Effector CD4-positive, alpha-beta T cell (primary cell): Measurements from ENCODE around the gene RHCE.
"Not testable (repeated sequence)": the region's sequence is repeated elsewhere in the genome, so short reads cannot be mapped to it uniquely, and the experiment has no call there.

Experiments used
- DNase-seq: peaks from one replicate; pipeline ENCODE4 v3.0.0-alpha.2; 2020

RHCE gene

DNA sequence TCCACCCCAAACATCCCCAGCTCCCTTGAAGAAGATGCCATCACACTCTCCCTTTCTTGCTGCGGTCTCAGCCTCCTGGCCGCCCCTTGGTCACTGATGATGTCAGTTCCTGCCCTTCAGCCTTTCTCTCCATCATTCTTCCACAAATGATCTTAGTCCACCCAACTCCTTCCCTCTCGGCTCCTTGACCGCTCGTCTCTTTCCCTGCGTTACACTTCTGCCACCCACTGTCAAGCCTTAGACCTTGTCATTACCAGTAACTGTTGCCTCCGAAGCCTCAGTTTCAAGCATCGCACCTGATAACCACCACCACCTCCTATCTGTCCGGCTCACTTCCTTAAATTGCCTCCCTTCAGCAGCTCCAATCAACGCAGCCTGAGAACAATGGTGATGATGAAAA lies 23.1 kb downstream of the RHCE start:
- not testable (repeated sequence) for DNase-seq

DNA sequence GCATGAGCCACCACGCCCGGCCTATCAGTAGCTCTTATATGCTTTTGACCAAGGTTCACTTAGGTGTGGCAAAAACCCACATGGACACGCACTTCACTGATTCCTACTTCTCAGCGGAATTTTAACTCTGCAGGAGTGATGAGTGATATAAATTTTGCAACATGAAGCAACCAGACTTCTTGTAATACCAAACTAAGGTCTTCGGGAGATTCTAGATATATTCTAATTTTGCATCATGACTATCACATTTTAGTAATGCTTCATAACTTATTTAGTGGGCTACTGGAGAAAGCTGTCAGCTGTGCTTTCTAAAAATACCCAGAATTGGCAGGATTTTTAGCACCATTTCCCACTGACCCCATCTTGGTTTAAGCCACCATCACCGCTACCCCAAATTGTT lies 27.8 kb downstream of the RHCE start:
- no peak for DNase-seq

DNA sequence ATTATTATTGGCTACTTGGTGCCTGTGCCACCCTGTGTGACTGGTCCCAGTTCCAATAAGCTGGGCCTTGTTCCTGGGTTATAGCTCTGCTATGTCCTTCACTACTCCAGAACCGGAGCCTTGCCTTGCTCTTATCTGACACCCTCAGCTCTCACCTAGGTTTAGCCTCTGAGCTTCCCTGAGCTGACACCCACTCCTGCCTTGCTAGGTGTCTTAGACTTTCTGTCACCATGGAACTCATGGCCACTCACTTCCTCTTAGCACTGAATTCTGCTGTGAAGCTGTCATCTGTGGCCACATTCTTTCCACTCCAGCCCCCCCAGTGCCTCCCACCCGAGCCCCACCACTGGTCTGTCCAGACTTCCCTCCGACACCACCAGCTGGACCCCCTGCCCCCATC lies 30.9 kb downstream of the RHCE start:
- not testable (repeated sequence) for DNase-seq

DNA sequence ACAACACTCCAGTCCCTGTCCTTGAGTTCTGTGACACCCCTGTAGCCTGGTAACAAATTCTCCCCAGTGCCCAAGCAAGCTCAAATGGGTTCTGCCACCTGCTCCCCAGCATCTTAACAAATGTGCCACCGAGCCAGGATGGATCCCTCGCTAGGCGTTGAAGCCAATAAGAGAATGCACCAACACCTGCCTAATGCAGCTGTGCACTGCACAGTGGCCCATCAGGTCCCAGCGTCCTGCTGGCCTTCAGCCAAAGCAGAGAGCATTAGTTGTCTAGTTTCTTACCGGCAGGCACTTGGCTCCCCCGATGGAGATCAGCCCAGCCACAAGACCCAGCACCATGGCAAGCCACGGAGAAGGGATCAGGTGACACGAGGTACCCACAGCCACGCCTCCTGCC lies 31.9 kb downstream of the RHCE start:
- DNase-seq = not testable (repeated sequence)

DNA sequence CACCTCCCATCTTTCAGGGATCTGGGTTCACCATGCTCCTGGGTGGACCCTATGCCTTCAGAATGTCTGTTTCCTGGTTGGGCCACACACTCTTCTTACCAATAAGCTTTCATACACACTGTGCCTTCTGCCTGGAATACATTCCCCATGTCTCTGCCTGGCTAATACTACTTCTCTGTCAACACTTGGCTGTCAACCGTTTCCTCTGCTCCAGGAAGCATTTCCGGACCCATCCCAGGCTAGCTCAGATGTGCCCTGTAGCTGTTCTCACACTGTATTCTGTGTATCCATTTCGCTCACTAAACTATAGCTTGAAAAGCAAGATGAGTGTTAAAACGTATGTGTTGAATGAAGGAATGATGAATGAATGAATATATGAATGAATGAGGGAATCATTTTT lies 33.5 kb downstream of the RHCE start:
- DNase-seq = not testable (repeated sequence)

DNA sequence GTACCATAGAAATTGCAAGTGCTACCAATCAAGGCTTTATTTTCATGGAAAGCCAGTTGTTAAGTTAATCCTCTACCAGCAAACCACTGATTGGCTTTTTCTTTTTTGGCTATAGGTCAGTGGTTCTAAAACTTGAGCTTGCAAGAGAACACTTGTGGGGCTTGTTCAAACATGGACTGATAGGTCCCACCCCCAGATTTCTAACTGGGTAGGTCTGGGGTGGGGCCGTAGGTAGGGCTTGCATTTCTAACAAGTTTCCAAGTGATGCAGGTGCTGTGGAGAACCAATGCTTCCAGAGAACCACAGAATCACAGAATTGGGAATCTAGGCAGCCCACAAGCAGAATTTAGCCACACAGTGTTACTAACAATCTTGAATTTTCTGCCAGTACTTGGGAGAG lies 36.8 kb downstream of the RHCE start:
- not testable (repeated sequence) for DNase-seq

DNA sequence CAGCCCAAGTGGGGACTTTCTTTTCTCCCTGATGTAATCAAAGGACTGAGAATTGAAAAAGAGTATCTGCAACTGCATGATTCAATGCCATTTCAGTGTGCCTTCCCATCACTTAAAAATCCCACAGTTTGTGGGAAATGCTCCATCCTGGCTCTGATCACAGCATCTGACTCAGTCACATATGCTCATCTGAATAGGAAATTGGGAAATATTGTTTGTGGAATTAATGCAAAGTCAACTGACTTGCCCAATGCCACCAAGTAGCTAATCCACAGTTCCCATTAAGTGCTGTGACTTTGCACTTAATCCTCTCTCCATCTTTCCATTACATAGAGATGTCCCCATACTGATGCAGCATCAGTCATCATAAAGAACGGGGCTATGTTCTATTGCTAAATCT lies 37.5 kb downstream of the RHCE start:
- not testable (repeated sequence) for DNase-seq

DNA sequence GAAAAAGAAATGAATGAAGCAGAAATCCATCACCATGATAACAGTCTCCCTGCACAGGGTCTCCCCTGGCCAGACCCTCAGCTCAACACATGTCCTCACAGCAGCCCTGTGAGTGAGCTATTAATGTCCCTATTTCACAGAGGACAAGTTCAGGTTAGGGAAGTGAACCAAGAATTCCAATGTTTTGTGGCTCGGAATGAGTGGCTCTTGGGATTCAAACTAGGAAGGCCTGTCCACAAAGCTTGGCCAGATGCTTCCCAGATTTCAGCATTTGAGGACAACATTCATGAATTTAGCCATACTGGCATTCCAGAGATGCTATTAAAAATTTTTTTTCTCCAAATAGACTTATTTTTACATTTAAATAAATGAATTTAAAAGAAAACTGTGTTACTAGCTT lies 38.1 kb downstream of the RHCE start:
- not testable (repeated sequence) for DNase-seq

DNA sequence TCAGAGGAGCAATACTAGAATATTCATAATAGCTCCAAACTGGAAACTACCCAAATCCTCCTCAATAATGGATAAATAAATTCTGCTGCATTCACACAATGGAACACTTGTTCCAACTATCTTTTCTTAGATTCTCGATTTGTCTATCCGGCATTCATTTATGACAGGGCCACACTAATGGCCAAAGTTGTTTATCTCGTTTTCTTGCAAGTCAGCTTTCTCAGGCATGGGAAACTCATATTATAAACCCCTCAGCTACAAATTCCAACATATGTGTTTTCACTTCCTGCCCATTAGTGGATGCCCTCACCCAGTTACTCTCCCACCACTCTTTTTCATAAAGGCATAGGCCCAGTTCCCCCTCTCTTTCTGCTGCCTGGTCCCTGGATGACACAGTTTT lies 42.3 kb downstream of the RHCE start:
- not testable (repeated sequence) for DNase-seq

DNA sequence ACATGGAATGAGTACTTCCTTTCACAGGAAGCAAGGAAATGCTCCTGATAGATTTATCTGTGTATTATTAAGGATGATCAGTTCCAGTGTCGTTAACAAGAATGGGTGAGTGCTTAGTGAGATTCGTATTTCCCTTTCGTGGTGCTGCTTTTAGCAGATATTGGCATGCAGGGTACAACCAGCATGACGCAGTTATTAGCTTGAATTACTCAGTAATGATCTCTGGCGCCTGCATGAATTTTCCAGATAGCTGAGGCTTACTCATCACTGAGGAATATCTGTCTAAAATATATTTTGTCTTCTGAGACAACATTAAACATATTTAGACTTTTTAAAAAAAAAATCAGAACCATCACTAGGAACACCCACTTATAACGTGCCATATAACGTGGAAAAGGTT lies 48.9 kb downstream of the RHCE start:
- DNase-seq = not testable (repeated sequence)

DNA sequence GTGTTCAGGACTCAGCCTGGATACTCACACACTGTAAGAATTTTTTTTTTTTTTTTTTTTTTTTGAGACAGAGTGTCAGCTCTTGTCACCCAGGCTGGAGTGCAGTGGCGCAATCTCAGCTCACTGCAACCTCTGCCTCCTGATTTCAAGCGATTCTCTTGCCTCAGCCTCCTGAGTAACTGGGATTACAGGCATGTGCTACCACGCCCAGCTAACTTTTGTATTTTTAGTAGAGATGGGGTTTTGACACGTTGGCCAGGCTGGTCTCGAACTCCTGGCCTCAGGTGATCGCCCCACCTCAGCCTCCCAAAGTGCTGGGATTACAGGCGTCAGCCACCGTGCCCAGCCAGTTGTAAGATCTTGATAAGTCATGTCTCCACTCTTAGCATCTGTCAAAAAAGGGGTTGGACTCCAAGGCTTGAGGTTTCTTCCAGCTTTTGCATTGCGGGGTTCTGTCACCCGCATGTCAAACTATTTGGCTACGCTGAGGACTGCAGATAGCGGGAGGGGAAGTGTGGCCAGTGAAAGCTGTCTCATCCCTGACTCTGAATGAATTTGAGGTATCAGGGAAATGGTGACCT lies 50.8 kb downstream of the RHCE start:
- DNase-seq = not testable (repeated sequence)

DNA sequence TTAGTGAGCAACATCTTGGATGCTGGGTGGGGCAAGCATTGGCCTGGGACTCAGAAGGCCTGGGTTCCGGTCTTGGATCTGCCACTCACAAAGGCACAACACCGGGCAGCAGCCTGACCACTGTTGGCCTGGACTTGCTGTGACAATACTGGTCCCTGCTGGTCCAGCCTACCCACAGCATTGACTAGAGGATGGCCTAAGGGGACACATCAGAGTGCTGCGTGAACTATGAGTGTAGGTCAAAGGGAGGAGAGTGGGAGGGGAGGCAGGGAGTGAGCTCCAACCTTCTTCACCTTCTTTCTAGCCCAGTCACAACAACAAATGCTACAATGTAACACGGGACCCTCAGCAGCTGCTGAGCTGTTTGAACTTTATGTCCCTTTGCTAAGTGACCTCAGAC lies 51.4 kb downstream of the RHCE start:
- no peak for DNase-seq

DNA sequence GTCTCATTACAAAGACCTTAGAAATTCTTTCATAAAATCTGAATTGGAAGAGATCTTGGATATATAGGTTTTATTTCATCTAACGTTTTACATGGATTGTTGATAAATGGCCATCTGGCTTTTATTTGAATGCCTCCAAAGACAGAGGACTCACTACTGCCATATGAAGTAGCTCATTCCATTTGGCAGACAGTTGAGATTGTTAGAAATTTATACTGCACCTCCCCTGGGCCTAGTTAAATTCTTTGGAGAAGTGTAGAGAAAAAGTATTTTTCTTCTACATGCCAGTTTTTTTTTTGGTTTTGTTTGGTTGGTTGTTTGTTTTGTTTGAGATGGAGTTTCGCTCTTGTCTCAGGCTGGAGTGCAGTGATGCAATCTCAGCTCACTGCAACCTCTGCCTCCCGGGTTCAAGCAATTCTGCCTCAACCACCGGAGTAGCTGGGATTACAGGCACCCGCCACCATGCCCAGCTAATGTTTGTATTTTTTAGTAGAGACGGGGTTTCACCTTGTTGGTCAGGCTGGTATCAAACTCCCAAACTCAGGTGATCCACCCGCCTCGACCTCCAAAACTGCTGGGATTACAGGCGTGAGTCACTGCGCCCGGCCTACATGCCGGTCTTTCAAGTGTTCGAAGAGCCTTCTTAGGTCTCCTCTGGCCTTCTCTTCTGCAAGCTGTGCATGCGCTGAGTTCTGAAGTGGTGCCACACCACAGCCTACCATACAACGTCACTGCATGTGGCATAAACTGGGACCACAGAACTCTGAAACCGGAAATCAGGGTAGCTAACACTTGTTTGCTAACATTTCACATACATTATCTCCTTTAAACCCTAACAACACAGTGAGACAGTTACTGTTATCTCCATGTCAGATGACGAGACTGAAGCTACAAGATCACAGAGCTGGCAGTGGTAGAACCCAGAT lies 57.7 kb downstream of the RHCE start:
- DNase-seq = not testable (repeated sequence)

DNA sequence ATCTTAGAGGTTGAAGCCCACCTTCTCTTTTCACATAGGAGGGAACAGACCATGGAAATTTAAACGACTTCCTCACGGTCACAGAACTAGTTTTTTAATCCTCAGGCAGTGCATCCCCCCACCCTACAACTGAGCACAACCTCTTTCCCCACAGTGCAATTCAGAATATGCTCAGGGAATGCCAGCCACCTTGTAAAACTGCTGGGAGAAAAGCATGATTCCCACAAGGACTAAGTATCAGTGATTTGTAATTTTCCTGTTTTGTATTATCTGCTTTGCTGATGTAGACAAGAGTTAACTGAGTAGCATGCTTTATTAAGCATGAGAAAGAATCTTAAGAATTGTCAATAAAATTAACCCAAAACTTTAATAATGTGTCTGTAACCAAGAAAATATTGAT lies 58.7 kb downstream of the RHCE start:
- no peak for DNase-seq

DNA sequence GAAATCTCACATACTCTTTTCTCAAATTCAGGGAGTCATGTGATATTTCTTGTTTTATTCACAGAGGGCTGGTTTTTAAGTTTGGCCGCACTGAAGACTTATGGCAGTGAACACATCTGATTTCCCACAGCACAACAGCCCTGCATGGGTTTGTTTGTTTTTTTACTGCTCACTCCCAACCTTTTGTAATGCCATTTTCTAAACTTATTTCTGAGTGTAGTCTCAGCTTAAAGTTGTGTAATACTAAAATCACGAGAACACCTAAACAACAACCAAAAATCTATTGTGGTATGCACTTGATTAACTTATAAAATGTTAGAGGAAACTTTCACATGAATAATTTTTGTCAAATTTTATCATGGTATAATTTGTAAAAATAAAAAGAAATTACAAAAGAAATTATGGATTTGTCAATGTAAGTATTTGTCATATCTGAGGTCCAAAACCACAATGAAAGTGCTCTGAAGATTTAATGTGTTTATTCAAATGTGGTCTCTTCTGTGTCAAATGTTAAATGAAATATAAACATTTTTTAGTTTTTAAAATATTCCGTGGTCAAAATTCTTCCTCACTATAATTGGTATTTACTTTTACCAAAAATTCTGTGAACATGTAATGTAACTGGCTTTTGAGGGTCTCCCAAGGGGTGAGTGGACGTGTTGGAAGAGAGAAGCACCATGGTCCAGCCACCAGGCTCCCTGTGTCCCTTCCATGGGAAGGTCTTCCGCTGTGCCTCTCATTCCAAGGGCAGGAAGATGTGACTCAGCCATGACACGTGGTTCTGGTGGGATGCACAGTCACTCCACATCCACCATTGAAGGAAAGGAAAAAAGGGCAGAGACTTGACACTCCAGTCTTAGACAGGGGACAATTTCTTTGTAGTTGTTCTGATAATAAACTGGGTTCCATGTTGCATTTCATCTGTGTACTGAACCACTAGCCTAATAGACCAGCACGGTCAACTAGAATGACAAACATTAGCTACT lies 59.7 kb downstream of the RHCE start:
- no peak for DNase-seq

DNA sequence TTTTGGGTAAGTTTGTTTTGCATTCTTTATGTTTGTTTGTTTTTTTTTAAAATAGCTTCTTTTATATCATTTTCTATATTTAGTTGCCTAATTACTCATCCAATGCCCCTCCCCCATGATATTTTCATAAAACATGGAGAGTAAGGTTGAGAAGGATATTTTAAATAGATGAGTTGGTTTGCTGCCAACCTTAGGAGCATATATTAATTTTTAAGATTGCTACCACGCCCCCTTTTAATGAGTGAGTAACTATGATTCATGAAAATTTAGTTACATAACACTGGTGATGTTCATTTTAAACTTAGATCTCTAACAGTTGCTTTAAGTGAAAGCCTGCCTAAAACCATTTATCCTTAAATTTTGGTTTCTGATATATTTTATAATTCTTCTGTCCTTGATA lies 63.8 kb downstream of the RHCE start:
- DNase-seq = no peak

DNA sequence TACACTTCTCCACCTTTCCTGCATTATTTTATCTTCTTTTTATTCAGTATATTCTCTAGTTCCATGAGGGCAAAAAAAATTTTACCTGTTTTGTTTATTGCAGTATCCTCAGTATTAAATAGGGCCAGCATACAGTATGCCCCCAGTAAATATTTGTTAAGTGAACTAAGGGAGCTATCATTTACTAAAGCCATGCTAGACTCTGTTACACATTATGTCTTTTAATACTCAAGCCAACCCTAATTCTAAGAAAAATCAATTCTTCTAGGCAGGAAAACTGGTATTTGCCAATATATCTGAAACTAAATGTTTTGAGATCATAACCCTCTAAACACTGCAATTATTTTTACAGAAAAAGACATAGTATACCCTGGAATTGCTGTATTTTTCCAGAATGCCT lies 64.2 kb downstream of the RHCE start:
- DNase-seq = no peak

DNA sequence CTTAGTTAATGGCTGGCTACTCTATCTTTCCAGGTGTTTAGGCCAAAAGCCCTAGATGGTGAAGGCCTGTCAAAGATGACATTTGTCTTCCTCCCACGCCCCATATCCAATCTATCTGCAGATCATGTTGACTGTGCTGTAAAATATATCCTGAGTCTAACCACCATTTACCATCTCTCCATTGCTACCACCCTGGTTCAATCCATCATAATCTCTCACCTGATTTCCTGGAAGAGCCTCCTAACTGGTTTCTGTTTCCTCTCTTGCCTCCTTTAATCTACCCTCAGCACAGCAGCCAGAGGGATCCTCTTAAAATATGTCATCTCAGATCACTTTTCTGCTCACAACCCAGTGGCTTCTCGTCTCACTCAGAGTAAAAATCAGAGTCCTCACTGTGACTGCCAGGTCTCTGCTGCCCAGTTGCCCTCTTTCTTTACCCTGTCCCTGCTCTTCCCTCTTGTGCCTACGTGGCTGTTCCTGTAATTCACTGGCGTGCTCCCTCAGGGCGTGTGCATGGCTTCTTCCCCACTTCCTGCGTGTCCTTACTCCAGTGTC lies 64.7 kb downstream of the RHCE start:
- DNase-seq = no peak

DNA sequence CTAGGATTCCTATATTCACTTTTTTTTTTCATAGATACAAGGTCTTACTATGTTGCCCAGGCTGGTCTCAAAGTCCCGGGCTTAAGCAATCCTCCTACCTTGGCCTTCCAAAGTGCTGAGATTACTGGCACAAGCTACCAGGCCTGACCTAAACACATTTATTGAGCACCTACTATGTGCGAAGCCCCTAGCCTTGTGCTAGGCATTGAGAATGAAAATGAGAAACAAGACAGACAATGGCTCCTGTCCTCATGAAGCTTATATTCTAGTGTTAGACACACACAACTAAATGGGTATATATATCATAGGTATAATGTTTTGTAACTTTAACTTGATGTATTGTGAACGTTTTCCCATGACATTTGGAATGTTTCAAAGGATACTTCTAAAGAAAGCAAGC lies 71.0 kb downstream of the RHCE start:
- no peak for DNase-seq

DNA sequence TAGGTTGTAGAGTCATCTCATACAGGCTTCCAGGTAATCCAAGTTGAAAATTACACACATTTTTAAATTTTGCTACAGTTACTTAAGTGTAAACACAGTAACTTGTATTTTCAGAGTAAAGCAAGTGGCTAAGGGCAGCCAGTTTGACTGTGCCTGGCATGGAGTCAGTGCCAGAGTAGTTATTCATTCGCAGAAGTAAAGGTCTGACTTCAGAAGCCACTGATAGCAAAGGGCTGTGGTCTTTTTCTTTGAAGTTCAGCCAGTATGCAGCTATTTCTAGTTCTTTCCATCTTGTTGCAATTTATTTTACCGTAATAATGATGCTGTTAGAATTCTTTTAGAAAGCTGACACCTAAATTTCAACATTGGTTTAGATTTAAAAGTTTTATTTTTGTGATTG lies 73.1 kb downstream of the RHCE start:
- DNase-seq = no peak

DNA sequence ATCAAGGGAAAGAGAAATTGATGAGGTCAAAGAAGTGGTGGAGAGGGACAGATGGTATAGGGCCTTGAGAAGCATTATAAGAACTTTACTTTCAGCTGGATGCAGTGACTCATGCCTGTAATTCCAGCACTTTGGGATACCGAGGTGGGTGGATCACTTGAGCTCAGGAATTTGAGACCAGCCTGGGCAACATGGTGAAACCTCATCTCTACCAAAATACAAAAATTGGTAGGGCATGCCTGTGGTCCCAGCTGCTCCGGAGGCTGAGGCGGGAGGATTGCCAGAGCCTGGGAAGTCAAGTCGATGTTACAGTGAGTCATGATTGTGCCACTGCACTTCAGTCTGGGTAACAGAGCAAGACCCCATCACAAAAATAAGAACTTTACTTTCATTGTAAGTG lies 76.8 kb downstream of the RHCE start:
- DNase-seq = no peak

DNA sequence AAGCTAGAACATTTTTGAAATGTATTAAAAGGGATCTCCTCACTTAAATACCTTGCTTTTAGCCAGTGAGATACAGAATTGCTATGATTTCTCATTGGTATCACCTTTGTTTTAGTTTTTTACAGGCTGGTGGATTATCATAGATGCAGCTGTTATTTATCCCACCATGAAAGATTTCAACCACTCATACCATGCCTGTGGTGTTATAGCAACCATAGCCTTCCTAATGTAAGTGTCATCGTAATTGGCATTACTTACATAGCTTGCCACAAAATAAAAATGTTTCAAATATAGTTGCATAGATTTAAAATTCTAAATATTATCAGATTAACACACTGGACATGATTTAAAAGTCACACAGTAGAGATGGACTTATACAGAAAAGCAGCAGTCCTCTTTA lies 77.8 kb downstream of the RHCE start:
- DNase-seq = no peak

DNA sequence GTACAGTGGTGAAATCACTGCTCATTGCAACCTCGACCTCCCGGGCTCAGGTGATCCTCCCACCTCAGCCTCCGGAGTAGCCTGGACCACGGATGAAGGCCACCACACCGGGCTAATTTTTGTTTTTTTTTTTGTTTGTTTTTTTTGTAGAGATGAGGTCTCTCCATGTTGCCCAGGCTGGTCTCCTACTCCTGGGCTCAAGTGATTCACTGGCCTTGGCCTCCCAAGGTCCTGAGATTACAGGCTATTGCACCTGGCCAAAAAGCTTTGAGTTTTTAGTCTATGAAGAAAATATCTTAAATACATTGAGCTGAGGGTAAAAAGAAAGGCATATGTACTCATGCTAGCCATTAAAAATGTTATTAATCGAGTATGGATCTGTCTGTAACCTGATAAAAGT lies 78.9 kb downstream of the RHCE start:
- no peak for DNase-seq
